ENCODE measurements around the gene PPT1.

PPT1 gene

DNA sequence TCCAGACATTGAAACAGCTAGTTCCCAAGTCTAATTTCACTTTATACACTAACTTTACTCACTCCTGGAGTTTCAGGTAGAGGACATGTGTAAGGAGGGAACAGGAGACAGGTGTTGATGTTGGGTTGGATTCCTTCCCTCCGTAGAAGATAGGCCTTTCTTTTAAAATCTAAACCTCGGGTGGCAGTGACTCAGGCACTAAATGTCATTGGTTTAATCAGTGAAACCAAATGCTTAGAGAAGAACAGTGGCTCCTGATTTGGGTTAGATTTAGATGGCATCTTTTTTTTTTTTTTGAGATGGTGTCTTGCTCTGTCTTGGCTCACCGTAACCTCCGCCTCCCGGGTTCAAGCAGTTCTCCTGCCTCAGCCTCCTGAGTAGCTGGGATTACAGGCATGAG, 49.3 kb downstream of the PPT1 start:
- Histone ChIP-seq H3K9me3 (ENCODE audit: control insufficient read depth, low read depth, low read length) (no peaks in the 10 kb centered on the region), H3K4me3 (ENCODE audit: low read length) (no peak overlapping the region), H3K36me3 (ENCODE audit: control insufficient read depth, low read depth, low read length) (peaks cover 5% of the 10 kb centered on the region), H3K4me1 (ENCODE audit: control insufficient read depth, low read depth, low read length) (no peaks in the 10 kb centered on the region), H3K27me3 (ENCODE audit: control insufficient read depth, insufficient read depth, low read length) (no peaks in the 10 kb centered on the region), H3K27ac (ENCODE audit: low read length) (no peak overlapping the region), H3K9ac (ENCODE audit: low read length) (no peak overlapping the region)

DNA sequence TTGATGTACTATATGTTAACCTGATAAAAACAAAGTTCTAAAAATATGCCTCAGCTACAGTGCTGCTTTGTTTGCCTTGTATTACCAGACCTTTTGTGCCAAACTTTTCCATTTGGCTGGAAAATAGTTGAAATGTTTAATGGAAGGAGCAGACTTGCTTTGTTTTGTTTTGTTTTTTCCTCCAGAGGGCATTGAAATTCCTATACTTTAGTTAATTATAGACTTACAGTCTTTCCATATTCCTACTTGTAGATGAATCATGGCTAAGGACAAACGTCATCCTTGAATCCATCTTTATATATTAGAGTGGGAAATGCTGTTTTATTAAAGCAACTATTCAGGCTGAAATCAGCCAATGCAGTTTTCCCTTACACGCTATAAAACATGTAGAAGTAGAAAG, 49.8 kb downstream of the PPT1 start:
- no peaks in the 10 kb centered on the region for H3K4me1 ChIP-seq (ENCODE audit: control insufficient read depth, low read depth, low read length)
- H3K27me3 ChIP-seq (ENCODE audit: control insufficient read depth, insufficient read depth, low read length) = no peaks in the 10 kb centered on the region
- no peak overlapping the region for H3K27ac ChIP-seq (ENCODE audit: low read length)
- no peak overlapping the region for H3K9ac ChIP-seq (ENCODE audit: low read length)
- H3K9me3 ChIP-seq (ENCODE audit: control insufficient read depth, low read depth, low read length) = no peaks in the 10 kb centered on the region
- peaks cover 8% of the 10 kb centered on the region for H3K36me3 ChIP-seq (ENCODE audit: control insufficient read depth, low read depth, low read length)
- H3K4me3 ChIP-seq (ENCODE audit: low read length) = no peak overlapping the region

DNA sequence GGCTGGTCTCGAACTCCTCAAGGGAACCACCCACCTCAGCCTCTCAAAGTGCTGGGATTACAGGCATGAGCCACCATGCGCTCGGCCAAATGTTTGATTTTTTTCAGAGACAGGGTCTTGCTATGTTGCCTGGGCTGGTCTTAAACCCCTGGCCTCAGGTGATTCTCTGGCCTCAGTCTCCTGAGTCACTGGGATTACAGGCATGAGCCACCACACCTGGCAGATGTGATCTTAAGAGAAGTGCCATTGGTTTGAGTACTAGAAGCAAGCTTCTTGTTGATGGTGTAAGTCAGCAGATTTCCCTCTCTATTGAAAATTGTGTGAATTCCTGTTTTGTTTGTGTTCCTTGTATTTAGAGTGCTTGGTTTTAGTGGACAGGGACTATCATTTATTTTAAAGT, 51.3 kb downstream of the PPT1 start:
- Histone ChIP-seq H3K4me3 (ENCODE audit: low read length) (no peak overlapping the region), H3K27me3 (ENCODE audit: control insufficient read depth, insufficient read depth, low read length) (no peaks in the 10 kb centered on the region), H3K27ac (ENCODE audit: low read length) (no peak overlapping the region), H3K36me3 (ENCODE audit: control insufficient read depth, low read depth, low read length) (peaks cover 8% of the 10 kb centered on the region), H3K9ac (ENCODE audit: low read length) (no peak overlapping the region), H3K4me1 (ENCODE audit: control insufficient read depth, low read depth, low read length) (peaks cover 4% of the 10 kb centered on the region), H3K9me3 (ENCODE audit: control insufficient read depth, low read depth, low read length) (no peaks in the 10 kb centered on the region)

DNA sequence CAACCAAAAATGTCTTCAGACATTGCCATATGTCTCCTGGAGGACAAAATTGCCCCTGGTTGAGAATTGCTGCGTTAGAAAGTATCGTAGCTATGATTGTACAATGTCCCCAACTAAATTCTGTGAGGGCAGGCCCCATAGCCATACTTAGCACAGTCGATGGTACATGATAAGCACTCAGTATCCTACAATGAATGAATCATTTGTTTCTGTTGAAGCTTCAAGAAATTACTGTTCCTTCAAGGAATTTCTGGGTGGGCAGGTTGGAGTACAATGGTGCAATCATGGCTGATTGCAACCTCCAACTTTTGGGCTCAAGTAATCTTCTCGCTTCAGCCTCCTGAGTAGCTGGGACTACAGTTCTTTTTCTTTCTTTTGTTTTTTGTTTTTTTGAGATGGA, 51.9 kb downstream of the PPT1 start:
- no peak overlapping the region for H3K27ac ChIP-seq (ENCODE audit: low read length)
- peaks cover 4% of the 10 kb centered on the region for H3K4me1 ChIP-seq (ENCODE audit: control insufficient read depth, low read depth, low read length)
- H3K4me3 ChIP-seq (ENCODE audit: low read length) = no peak overlapping the region
- H3K36me3 ChIP-seq (ENCODE audit: control insufficient read depth, low read depth, low read length) = peaks cover 8% of the 10 kb centered on the region
- no peaks in the 10 kb centered on the region for H3K27me3 ChIP-seq (ENCODE audit: control insufficient read depth, insufficient read depth, low read length)
- no peak overlapping the region for H3K9ac ChIP-seq (ENCODE audit: low read length)
- no peaks in the 10 kb centered on the region for H3K9me3 ChIP-seq (ENCODE audit: control insufficient read depth, low read depth, low read length)

DNA sequence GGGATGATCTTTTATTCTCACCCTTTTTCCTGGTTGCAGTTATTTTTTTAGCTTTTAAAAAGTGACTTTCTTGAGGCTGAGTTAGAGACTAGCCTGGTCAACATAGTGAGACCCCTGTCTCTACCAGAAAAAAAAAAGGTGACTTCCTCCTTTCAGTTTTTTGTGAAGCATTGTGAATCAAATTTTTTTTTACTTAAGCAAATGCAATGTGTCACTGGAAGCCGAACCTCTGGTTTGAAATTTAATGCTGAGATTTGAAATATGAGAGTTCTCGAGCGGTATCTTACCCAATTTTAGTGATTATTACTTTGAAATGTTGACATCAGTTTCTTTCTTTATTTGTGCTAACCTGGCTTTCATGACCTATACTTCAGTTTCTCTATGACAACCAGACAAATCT, 52.9 kb downstream of the PPT1 start:
- H3K9me3 ChIP-seq (ENCODE audit: control insufficient read depth, low read depth, low read length) = no peaks in the 10 kb centered on the region
- peaks cover 8% of the 10 kb centered on the region for H3K36me3 ChIP-seq (ENCODE audit: control insufficient read depth, low read depth, low read length)
- H3K4me3 ChIP-seq (ENCODE audit: low read length) = no peak overlapping the region
- H3K4me1 ChIP-seq (ENCODE audit: control insufficient read depth, low read depth, low read length) = peaks cover 7% of the 10 kb centered on the region
- H3K9ac ChIP-seq (ENCODE audit: low read length) = no peak overlapping the region
- no peaks in the 10 kb centered on the region for H3K27me3 ChIP-seq (ENCODE audit: control insufficient read depth, insufficient read depth, low read length)
- no peak overlapping the region for H3K27ac ChIP-seq (ENCODE audit: low read length)

GRCh38 chr1:40042341-40042740, 54.7 kb downstream of the PPT1 start:
- no peak overlapping the region for H3K9ac ChIP-seq (ENCODE audit: low read length)
- H3K4me3 ChIP-seq (ENCODE audit: low read length) = no peak overlapping the region
- H3K4me1 ChIP-seq (ENCODE audit: control insufficient read depth, low read depth, low read length) = peaks cover 12% of the 10 kb centered on the region
- no peaks in the 10 kb centered on the region for H3K9me3 ChIP-seq (ENCODE audit: control insufficient read depth, low read depth, low read length)
- H3K27ac ChIP-seq (ENCODE audit: low read length) = no peak overlapping the region
- H3K27me3 ChIP-seq (ENCODE audit: control insufficient read depth, insufficient read depth, low read length) = no peaks in the 10 kb centered on the region
- peaks cover 8% of the 10 kb centered on the region for H3K36me3 ChIP-seq (ENCODE audit: control insufficient read depth, low read depth, low read length)

DNA sequence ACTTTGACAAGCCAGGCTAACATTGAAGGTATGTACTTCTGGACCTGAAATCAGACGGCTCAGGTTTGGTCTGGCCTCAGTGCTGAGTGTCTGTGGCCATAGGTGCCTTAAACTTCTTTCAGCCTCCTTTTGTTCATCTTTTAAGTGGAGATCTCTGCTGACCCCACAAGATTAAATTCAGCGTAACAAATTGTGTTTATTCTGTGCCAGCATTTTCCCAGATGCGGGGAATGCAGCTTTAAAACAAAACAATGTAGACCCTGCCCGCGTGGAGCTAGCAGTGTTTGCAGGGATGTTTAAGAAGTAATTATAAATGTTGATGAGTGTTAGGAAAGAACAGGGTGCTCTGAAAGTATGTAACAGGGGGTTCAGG, 55.6 kb downstream of the PPT1 start:
- Histone ChIP-seq H3K36me3 (ENCODE audit: control insufficient read depth, low read depth, low read length) (peaks cover 8% of the 10 kb centered on the region), H3K9me3 (ENCODE audit: control insufficient read depth, low read depth, low read length) (no peaks in the 10 kb centered on the region), H3K27ac (ENCODE audit: low read length) (no peak overlapping the region), H3K27me3 (ENCODE audit: control insufficient read depth, insufficient read depth, low read length) (no peaks in the 10 kb centered on the region), H3K4me1 (ENCODE audit: control insufficient read depth, low read depth, low read length) (peaks cover 12% of the 10 kb centered on the region), H3K4me3 (ENCODE audit: low read length) (peak overlapping the region; percentile 90), H3K9ac (ENCODE audit: low read length) (peak overlapping the region; percentile 100)

DNA sequence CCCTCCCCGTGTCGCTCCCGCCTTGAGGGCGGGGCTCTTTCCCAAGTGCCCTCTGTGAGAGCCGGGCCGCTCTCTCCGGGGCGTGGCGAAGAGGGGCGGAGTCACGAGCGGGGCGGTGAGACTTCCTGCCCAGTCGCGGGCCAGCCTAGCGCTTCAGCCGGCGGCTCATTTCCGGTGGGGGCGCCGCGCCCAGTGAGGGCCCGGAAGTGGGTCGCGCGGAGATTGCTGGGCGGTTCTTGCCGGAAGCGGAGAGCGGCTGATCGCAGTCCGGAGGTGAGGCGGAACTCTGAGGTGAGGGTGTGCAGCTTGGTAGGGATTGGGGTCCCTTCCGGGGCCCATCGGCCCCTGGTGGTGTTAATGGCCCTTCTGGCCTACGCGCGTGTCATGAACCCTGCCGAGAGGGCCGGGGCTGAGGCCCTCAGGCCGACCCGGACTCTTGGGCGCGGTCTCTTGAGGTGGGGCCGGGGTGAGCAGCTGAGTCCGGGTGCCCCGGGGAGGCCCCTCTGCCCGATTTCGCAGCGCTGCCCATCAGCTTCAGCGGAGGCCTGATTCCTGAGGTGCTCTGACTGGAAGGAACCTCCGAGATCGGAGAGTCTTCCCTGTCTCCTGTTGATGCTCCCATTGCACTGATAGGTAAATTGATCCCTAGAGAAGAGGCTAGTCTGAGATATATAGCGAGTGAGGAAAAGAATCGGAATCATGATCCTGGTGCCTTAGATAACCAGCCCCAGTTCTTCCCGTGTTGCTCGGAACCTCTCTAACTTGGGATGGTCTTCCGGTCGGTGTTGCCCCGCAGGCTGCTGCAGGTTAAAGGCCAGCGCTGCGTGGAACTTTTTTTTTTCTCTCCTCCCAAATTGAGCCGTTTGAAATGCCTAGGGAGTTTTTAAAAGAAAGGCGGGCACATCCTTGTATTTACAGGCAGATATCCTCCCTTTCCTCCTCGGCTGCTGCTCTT, 56.3 kb downstream of the PPT1 start, which contains the start of gene CAP1:
Gene CAP1 (plus strand): TSS at position 219 of the 955 bp plus-strand sequence. CDS start 18,618 bp downstream, outside the sequence.
- H3K9ac ChIP-seq (ENCODE audit: low read length) = peak within 1 kb of the TSS; percentile 100
- H3K27ac ChIP-seq (ENCODE audit: low read length) = peak within 1 kb of the TSS; percentile 99
- H3K9me3 ChIP-seq (ENCODE audit: control insufficient read depth, low read depth, low read length) = no peaks in the 10 kb centered on the region
- H3K27me3 ChIP-seq (ENCODE audit: control insufficient read depth, insufficient read depth, low read length) = no peaks in the 10 kb centered on the region
- peaks cover 8% of the 10 kb centered on the region for H3K36me3 ChIP-seq (ENCODE audit: control insufficient read depth, low read depth, low read length)
- H3K4me1 ChIP-seq (ENCODE audit: control insufficient read depth, low read depth, low read length) = peaks cover 12% of the 10 kb centered on the region
- peak within 1 kb of the TSS; percentile 90 for H3K4me3 ChIP-seq (ENCODE audit: low read length)

GRCh38 chr1:40039757-40040510, 57.1 kb downstream of the PPT1 start:
- H3K27ac ChIP-seq (ENCODE audit: low read length) = peak overlapping the region; percentile 99
- peaks cover 12% of the 10 kb centered on the region for H3K4me1 ChIP-seq (ENCODE audit: control insufficient read depth, low read depth, low read length)
- peak overlapping the region; percentile 90 for H3K4me3 ChIP-seq (ENCODE audit: low read length)
- H3K9ac ChIP-seq (ENCODE audit: low read length) = peak overlapping the region; percentile 100
- H3K9me3 ChIP-seq (ENCODE audit: control insufficient read depth, low read depth, low read length) = no peaks in the 10 kb centered on the region
- no peaks in the 10 kb centered on the region for H3K27me3 ChIP-seq (ENCODE audit: control insufficient read depth, insufficient read depth, low read length)
- peaks cover 8% of the 10 kb centered on the region for H3K36me3 ChIP-seq (ENCODE audit: control insufficient read depth, low read depth, low read length)

GRCh38 chr1:40039245-40039756, 57.8 kb downstream of the PPT1 start:
- no peaks in the 10 kb centered on the region for H3K9me3 ChIP-seq (ENCODE audit: control insufficient read depth, low read depth, low read length)
- H3K27me3 ChIP-seq (ENCODE audit: control insufficient read depth, insufficient read depth, low read length) = no peaks in the 10 kb centered on the region
- peak overlapping the region; percentile 100 for H3K9ac ChIP-seq (ENCODE audit: low read length)
- H3K27ac ChIP-seq (ENCODE audit: low read length) = peak overlapping the region; percentile 99
- peaks cover 12% of the 10 kb centered on the region for H3K4me1 ChIP-seq (ENCODE audit: control insufficient read depth, low read depth, low read length)
- H3K36me3 ChIP-seq (ENCODE audit: control insufficient read depth, low read depth, low read length) = peaks cover 8% of the 10 kb centered on the region
- peak overlapping the region; percentile 90 for H3K4me3 ChIP-seq (ENCODE audit: low read length)

DNA sequence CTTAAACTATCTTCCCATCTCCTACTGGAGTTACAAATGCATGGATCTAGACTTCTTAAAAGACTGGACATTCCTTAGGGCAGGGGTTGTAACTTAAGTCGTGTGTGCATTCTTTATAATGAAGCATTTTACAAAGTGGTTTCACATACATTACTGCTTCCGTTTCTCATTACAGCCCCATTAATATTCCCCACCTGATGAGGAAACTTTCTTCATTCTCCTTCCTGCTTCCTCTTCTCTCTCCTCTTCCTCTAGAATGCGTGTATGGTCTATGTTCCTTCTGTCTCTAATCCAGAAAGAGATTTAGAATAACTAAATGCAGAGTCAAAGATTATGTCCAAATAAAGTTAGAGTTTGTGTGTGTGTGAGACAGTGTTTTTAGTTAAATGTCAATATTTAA, 58.4 kb downstream of the PPT1 start:
- Histone ChIP-seq H3K27me3 (ENCODE audit: control insufficient read depth, insufficient read depth, low read length) (no peaks in the 10 kb centered on the region), H3K4me3 (ENCODE audit: low read length) (peak overlapping the region; percentile 90), H3K27ac (ENCODE audit: low read length) (no peak overlapping the region), H3K36me3 (ENCODE audit: control insufficient read depth, low read depth, low read length) (peaks cover 4% of the 10 kb centered on the region), H3K9ac (ENCODE audit: low read length) (peak overlapping the region; percentile 100), H3K9me3 (ENCODE audit: control insufficient read depth, low read depth, low read length) (no peaks in the 10 kb centered on the region), H3K4me1 (ENCODE audit: control insufficient read depth, low read depth, low read length) (peaks cover 12% of the 10 kb centered on the region)
